GM11168 (cell line): ENCODE results near the gene PELO.

Experiments
- in situ Hi-C: fragments of 300-500 bp; cut with MboI; formaldehyde crosslinking; loops from one replicate; pipeline ENCODE4 v1.12.0; 2022; ENCODE audit warnings: low sequenced_read_pairs; ENCODE audit not compliant: unreplicated experiment

PELO gene

GRCh38 chr5:52770287-52770939 is 17.3 kb upstream of the PELO start:
- in situ Hi-C loops: no loop called here

GRCh38 chr5:52771343-52772039 is 16.2 kb upstream of the PELO start:
- in situ Hi-C loops: no loop called here

GRCh38 chr5:52772668-52773067 is 15.0 kb upstream of the PELO start:
- in situ Hi-C loops: no loop called here

GRCh38 chr5:52773342-52773741 is 14.4 kb upstream of the PELO start:
- in situ Hi-C loops: no loop called here

GRCh38 chr5:52774005-52774410 is 13.7 kb upstream of the PELO start:
- in situ Hi-C loops: no loop called here

- in situ Hi-C loops: no loop called here
These were observed 11.6 kb upstream of the PELO start for GRCh38 chr5:52776116-52776515.

GRCh38 chr5:52777186-52777585 is 10.5 kb upstream of the PELO start:
- in situ Hi-C loops: no loop called here

- in situ Hi-C loops: no loop called here
These were observed 8.9 kb upstream of the PELO start for GRCh38 chr5:52778781-52779180.

GRCh38 chr5:52779213-52779612 is 8.5 kb upstream of the PELO start:
- in situ Hi-C loops: no loop called here

GRCh38 chr5:52783226-52783959 is 4.3 kb upstream of the PELO start:
- in situ Hi-C loops: no loop called here

GRCh38 chr5:52784737-52785136 is 3.0 kb upstream of the PELO start:
- in situ Hi-C loops: no loop called here

GRCh38 chr5:52786391-52786790 is 1.3 kb upstream of the PELO start:
- in situ Hi-C loops: no loop called here

- in situ Hi-C loops: no loop called here
These were observed 642 bp upstream of the PELO start for GRCh38 chr5:52786949-52787599.

GRCh38 chr5:52788505-52788821 is 747 bp downstream of the PELO start:
- in situ Hi-C loops: no loop called here

GRCh38 chr5:52789378-52789777 is 1.7 kb downstream of the PELO start:
- in situ Hi-C loops: no loop called here

GRCh38 chr5:52789851-52790250 is 2.1 kb downstream of the PELO start:
- in situ Hi-C loops: no loop called here

- in situ Hi-C loops: no loop called here
These were observed 3.6 kb downstream of the PELO start for GRCh38 chr5:52791366-52791765.

GRCh38 chr5:52794519-52794918 is 6.8 kb downstream of the PELO start:
- in situ Hi-C loops: no loop called here

GRCh38 chr5:52796031-52796430 is 8.3 kb downstream of the PELO start:
- in situ Hi-C loops: no loop called here

GRCh38 chr5:52796516-52797103 is 8.9 kb downstream of the PELO start:
- in situ Hi-C loops: no loop called here

GRCh38 chr5:52798938-52799337 is 11.2 kb downstream of the PELO start:
- in situ Hi-C loops: no loop called here
